Measurements from ENCODE around the gene NEUROD4.

GRCh38 chr12:55049676-55050075 lies 29.9 kb downstream of the NEUROD4 start:
- no peak for TF ChIP-seq CTCF (IDR thresholded peaks at IDR 0.05)
- no peak for TF ChIP-seq POLR2A (IDR thresholded peaks at IDR 0.05)
